Parathyroid adenoma (tissue), 2 donors: ENCODE measurements around the gene BCKDHA.

Experiments used
- H2AFZ ChIP-seq: fragments of 300-600 bp; sonication (generic); one replicate; pipeline ENCODE4 v1.7.0; 2017; ENCODE audit warnings: antibody characterized with exemption, mild to moderate bottlenecking
- H3K27ac ChIP-seq: fragments of 300-600 bp; sonication (generic); one replicate; pipeline ENCODE4 v1.7.0; 2017
- H3K27me3 ChIP-seq: fragments of 300-600 bp; sonication (generic); one replicate; pipeline ENCODE4 v1.7.0; 2017; ENCODE audit warnings: low read length; ENCODE audit not compliant: control insufficient read depth, insufficient read depth
- H3K36me3 ChIP-seq: fragments of 300-600 bp; sonication (generic); one replicate; pipeline ENCODE4 v1.7.0; 2017; ENCODE audit warnings: low read length; ENCODE audit not compliant: control insufficient read depth, insufficient read depth
- H3K4me1 ChIP-seq: fragments of 300-600 bp; sonication (generic); one replicate; pipeline ENCODE4 v1.7.0; 2017; ENCODE audit warnings: control low read depth
- H3K4me2 ChIP-seq: fragments of 300-600 bp; sonication (generic); one replicate; pipeline ENCODE4 v1.7.0; 2017; ENCODE audit warnings: low read length
- H3K4me3 ChIP-seq: fragments of 300-600 bp; sonication (generic); one replicate; pipeline ENCODE4 v1.7.0; 2017; ENCODE audit warnings: low read depth, low read length
- H3K79me2 ChIP-seq: fragments of 300-600 bp; sonication (generic); one replicate; pipeline ENCODE4 v1.7.0; 2017; ENCODE audit warnings: control low read depth
- H3K9ac ChIP-seq: fragments of 300-600 bp; sonication (generic); one replicate; pipeline ENCODE4 v1.7.0; 2017; ENCODE audit warnings: mild to moderate bottlenecking
- H3K9me3 ChIP-seq: fragments of 300-600 bp; sonication (generic); one replicate; pipeline ENCODE4 v1.7.0; 2017; ENCODE audit warnings: low read length; ENCODE audit not compliant: control insufficient read depth
- CTCF ChIP-seq: fragments of 300-600 bp; sonication (generic); IDR thresholded peaks from one replicate; pipeline ENCODE4 v1.7.0; 2017; ENCODE audit warnings: antibody characterized with exemption, mild to moderate bottlenecking
- donor health status: primary hyperparathyroidism.

The BCKDHA gene

GRCh38 chr19:41426116-41426841, 28.7 kb downstream of the BCKDHA start:
- H3K79me2 ChIP-seq = no peaks in the 10 kb centered on the region
- H3K36me3 ChIP-seq = no peaks in the 10 kb centered on the region
- H3K27ac ChIP-seq = no peak overlapping the region
- H3K4me3 ChIP-seq = no peak overlapping the region
- no peak overlapping the region for H3K9ac ChIP-seq
- H3K27me3 ChIP-seq = no peaks in the 10 kb centered on the region
- H2AFZ ChIP-seq = no peak overlapping the region
- H3K9me3 ChIP-seq = no peaks in the 10 kb centered on the region
- peaks cover 13% of the 10 kb centered on the region for H3K4me1 ChIP-seq
- no peak for TF ChIP-seq CTCF
- H3K4me2 ChIP-seq = peak overlapping the region; percentile 86

- peaks cover 14% of the 10 kb centered on the region for H3K4me1 ChIP-seq
- peak within 1 kb of the TSS; percentile 71 for H3K4me3 ChIP-seq
- peak within 1 kb of the TSS; percentile 73 for H3K27ac ChIP-seq
- H3K79me2 ChIP-seq = no peaks in the 10 kb centered on the region
- no peaks in the 10 kb centered on the region for H3K36me3 ChIP-seq
- H2AFZ ChIP-seq = peak within 1 kb of the TSS; percentile 80
- no peak for TF ChIP-seq CTCF
- H3K4me2 ChIP-seq = peak within 1 kb of the TSS; percentile 86
- no peak within 1 kb of the TSS for H3K9ac ChIP-seq
- H3K9me3 ChIP-seq = no peaks in the 10 kb centered on the region
- no peaks in the 10 kb centered on the region for H3K27me3 ChIP-seq
These were observed 29.5 kb downstream of the BCKDHA start, which contains the start of gene B3GNT8 for GRCh38 chr19:41426952-41427646. Gene B3GNT8, minus strand, starts transcription at chr19:41427374. Its CDS starts 596 bp downstream, at chr19:41426778.

GRCh38 chr19:41427647-41428480, 30.2 kb downstream of the BCKDHA start:
- peak overlapping the region; percentile 81 for H3K4me2 ChIP-seq
- H3K27ac ChIP-seq = peak overlapping the region; percentile 73
- no peaks in the 10 kb centered on the region for H3K79me2 ChIP-seq
- H3K36me3 ChIP-seq = no peaks in the 10 kb centered on the region
- peak overlapping the region; percentile 80 for H2AFZ ChIP-seq
- peaks cover 14% of the 10 kb centered on the region for H3K4me1 ChIP-seq
- no peaks in the 10 kb centered on the region for H3K9me3 ChIP-seq
- peak overlapping the region; percentile 55 for H3K4me3 ChIP-seq
- no peaks in the 10 kb centered on the region for H3K27me3 ChIP-seq
- no peak for TF ChIP-seq CTCF
- H3K9ac ChIP-seq = no peak overlapping the region

GRCh38 chr19:41428481-41428859, 30.9 kb downstream of the BCKDHA start:
- Histone ChIP-seq H3K4me1 (peaks cover 14% of the 10 kb centered on the region), H3K79me2 (no peaks in the 10 kb centered on the region), H3K36me3 (no peaks in the 10 kb centered on the region), H3K27me3 (no peaks in the 10 kb centered on the region), H3K27ac (peak overlapping the region; percentile 73), H2AFZ (peak overlapping the region; percentile 80), H3K9me3 (no peaks in the 10 kb centered on the region), H3K4me3 (peak overlapping the region; percentile 55), H3K9ac (no peak overlapping the region), H3K4me2 (peak overlapping the region; percentile 81)
- TF ChIP-seq CTCF = no peak
